ENCODE measurements around the gene PCGF3. TPM values are rescaled to one million over a fixed set of nuclear protein-coding genes. Genes with fewer than 3 reads are reported as not detected.

The PCGF3 gene
- total RNA-seq, 1 experiment from 2014 or later = 66.3 TPM

DNA sequence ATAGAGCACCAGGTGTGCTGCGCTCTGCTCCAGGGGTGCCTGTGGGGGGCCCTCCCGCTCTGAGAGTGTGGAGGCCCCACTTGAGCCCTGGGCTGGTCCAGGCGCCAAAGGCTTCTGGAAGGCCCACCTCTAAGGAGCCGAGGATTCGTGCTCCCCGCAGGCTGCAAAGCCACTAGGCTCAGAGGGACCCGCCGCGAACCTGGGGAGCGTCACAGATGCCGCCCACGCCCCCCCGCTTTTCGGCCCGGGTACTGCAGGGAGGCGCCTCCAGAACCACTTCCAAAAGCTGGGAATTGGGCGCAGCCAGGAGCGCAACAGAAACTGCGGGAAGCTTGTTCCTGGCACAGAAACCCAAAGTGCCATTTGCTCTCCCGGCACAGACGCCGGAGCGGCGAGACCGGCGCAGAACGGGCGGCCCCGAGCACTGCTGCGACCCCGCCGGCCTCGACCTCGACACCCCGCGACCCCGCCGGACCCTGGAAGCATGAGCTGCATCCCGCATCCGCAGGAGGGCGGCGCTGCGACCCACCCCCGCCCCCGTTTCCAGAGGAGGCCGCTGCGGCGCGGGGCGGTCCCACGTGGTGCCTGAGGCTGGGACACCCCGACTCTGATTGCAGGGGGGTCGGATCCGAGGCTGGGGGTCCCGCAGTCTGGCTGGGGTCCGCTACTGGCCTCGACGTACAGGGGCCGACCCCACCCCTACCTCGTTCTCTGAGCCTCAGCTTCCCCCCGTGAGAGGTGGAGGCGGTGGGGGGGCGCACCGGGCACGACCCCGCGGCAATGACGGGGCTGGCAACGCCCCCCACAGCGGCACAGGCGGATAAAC, 89.5 kb downstream of the PCGF3 start:
- Histone ChIP-seq H3K27ac (ENCODE audit: low read depth, low read length) (no peak overlapping the region), H2AFZ (ENCODE audit: low read depth, low read length, poor library complexity, severe bottlenecking) (no peak overlapping the region), H3K36me3 (ENCODE audit: control insufficient read depth in 1 of 2, insufficient read depth in 2 of 2, low read length in 2 of 2) (no peaks in the 10 kb centered on the region), H3K27me3 (ENCODE audit: insufficient read depth, low read length) (no peaks in the 10 kb centered on the region), H3K4me1 (ENCODE audit: control insufficient read depth in 1 of 2, insufficient read depth in 2 of 2, low read length in 2 of 2) (peaks cover 19 to 20% of the 10 kb centered on the region in 2 experiments), H3K4me3 (replicated peaks in 1 of 2; ENCODE audit: low read depth in 1 of 2, low read length in 2 of 2) (no peak overlapping the region), H3K9ac (ENCODE audit: low read length) (no peak overlapping the region), H4K20me1 (ENCODE audit: insufficient read depth) (no peaks in the 10 kb centered on the region), H3K79me2 (ENCODE audit: insufficient read depth, low read length) (no peaks in the 10 kb centered on the region), H3K9me3 (ENCODE audit: control insufficient read depth in 1 of 2, insufficient read depth in 1 of 2, low read depth in 1 of 2, low read length in 2 of 2) (no peaks in the 10 kb centered on the region), H3K4me2 (ENCODE audit: low read length) (no peak overlapping the region), H3K9me2 (ENCODE audit: insufficient read depth) (no peaks in the 10 kb centered on the region)
- POLR2A ChIA-PET = no interaction called here
- DNase-seq (ENCODE audit: low read depth, low spot score) = no peak
- no TSS peak for BruUV-seq (replicated peaks)
- no peak for TF ChIP-seq JUND (IDR thresholded peaks at IDR 0.05)
- TF ChIP-seq ZFX (IDR thresholded peaks at IDR 0.05) = no peak
- no peak for TF ChIP-seq ZNF274 (IDR thresholded peaks at IDR 0.05; ENCODE audit: low read depth, low read length)
- TF ChIP-seq YY1 (IDR thresholded peaks at IDR 0.05; ENCODE audit: extremely low read depth, insufficient replicate concordance, low read depth, low read length) = no peak
- TF ChIP-seq EZH2phosphoT487 (IDR thresholded peaks at IDR 0.05; ENCODE audit: borderline replicate concordance) = no peak
- TF ChIP-seq, protein P1, sequence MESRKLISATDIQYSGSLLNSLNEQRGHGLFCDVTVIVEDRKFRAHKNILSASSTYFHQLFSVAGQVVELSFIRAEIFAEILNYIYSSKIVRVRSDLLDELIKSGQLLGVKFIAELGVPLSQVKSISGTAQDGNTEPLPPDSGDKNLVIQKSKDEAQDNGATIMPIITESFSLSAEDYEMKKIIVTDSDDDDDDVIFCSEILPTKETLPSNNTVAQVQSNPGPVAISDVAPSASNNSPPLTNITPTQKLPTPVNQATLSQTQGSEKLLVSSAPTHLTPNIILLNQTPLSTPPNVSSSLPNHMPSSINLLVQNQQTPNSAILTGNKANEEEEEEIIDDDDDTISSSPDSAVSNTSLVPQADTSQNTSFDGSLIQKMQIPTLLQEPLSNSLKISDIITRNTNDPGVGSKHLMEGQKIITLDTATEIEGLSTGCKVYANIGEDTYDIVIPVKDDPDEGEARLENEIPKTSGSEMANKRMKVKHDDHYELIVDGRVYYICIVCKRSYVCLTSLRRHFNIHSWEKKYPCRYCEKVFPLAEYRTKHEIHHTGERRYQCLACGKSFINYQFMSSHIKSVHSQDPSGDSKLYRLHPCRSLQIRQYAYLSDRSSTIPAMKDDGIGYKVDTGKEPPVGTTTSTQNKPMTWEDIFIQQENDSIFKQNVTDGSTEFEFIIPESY (IDR thresholded peaks at IDR 0.05; ENCODE audit: extremely low read depth, insufficient replicate concordance, low read length) = no peak
- no peak for TF ChIP-seq POLR2AphosphoS5 (IDR thresholded peaks at IDR 0.05; ENCODE audit: low read depth, low read length)
- no peak for TF ChIP-seq EGR1 (IDR thresholded peaks at IDR 0.05; ENCODE audit: low read depth)
- no peak for TF ChIP-seq FOSL1 (IDR thresholded peaks at IDR 0.05; ENCODE audit: low read depth)
- TF ChIP-seq POLR2A (IDR thresholded peaks at IDR 0.05; ENCODE audit: borderline replicate concordance, extremely low read depth, insufficient read depth, insufficient read length) = no peak
- CTCF ChIA-PET = no interaction called here
- RAD21 ChIA-PET (ENCODE audit: low non-redundant PET in 1 of 2, low total read pairs in 2 of 2, uncharacterized antibody in 2 of 2, unreplicated experiment in 2 of 2) = no interaction called here
- intact Hi-C loops (cut with micrococcal nuclease) = no loop called here
- no peak for ATAC-seq
